ES-I3 (cell line): ENCODE data around the gene CLCNKA.

Experiments
- H3K36me3 ChIP-seq: 2 replicates; pipeline ENCODE4 v1.6.1; 2013; ENCODE audit warnings: mild to moderate bottlenecking, low read length, control low read depth, moderate library complexity; ENCODE audit not compliant: insufficient read depth
- H3K4me1 ChIP-seq: 2 replicates; pipeline ENCODE4 v1.6.1; 2013; ENCODE audit warnings: mild to moderate bottlenecking, control low read depth, low read length; ENCODE audit not compliant: insufficient read depth
- H3K9ac ChIP-seq: 2 replicates; pipeline ENCODE4 v1.6.1; 2013; ENCODE audit warnings: low read depth, mild to moderate bottlenecking, low read length, moderate library complexity
- H3K9me3 ChIP-seq: 2 replicates; pipeline ENCODE4 v1.6.1; 2013; ENCODE audit warnings: mild to moderate bottlenecking, low read length, moderate library complexity; ENCODE audit not compliant: control insufficient read depth, insufficient read depth

CLCNKA gene

DNA sequence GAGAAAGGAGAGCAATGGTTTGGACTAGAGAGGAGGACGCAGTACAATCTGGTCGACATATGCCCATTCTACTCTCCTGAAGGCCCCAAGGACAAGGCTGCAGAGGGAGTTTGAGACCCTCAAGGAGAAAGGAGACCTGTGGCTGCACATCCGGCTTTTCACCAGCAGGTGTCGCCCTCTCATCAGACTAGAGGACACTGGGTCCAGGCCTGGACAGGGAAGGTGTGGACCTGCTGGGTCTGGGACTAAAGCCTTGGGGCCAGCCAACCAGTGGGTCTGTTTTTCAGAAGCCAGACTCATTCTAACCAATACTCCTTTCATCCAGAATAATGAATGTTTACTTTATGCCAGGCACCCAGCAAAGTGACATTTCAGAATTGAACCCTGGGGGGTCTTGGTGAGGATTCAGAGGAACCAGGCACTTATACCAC lies 12.8 kb upstream of the CLCNKA start:
- Histone ChIP-seq H3K4me1 (peaks cover 9% of the 10 kb centered on the region), H3K9ac (no peak overlapping the region), H3K9me3 (no peaks in the 10 kb centered on the region), H3K36me3 (no peaks in the 10 kb centered on the region)

DNA sequence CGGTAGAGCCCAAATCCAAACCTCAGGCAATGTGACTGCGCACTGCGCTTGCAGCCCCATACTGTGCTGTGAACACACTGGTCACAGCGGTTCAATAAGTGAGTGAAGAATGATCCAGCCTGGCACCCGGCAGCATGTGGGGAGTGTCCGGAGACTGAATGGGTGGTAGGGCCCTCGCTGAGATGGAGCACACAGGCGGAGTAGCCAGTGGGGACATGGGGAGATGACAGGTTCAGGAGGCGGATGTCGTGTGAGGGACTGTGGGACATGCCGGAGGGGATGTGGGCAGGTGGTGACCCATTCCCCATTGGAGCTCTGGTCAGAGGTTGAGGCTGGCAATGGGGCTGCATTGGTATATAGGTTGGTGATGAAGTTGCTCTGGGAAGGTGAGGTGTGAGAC lies 12.2 kb upstream of the CLCNKA start:
- no peak overlapping the region for H3K9ac ChIP-seq
- H3K4me1 ChIP-seq = peaks cover 13% of the 10 kb centered on the region

DNA sequence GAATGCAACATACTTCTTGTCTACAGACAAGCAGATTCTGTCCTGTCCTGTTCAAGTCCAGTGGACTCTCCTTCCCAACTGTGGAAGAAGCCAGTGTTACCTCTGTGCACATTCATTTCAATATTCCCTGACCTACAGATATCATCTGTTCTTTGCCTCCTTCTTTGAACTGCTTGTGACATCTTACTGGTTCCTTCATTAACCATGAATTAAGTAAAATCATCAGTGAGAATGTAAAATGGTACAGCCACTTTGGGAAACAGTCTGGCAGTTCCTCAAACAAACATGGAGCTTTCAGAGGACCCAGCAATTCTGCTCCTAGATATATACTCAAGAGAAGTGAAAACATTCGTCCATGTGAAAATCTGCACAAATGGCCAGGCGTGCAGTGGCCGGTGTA lies 11.0 kb upstream of the CLCNKA start:
- peaks cover 13% of the 10 kb centered on the region for H3K4me1 ChIP-seq
- H3K9me3 ChIP-seq = no peaks in the 10 kb centered on the region
- H3K9ac ChIP-seq = no peak overlapping the region
- no peaks in the 10 kb centered on the region for H3K36me3 ChIP-seq

More for the DNA sequence above, 12.2 kb upstream of the CLCNKA start:
- no peaks in the 10 kb centered on the region for H3K9me3 ChIP-seq
- no peaks in the 10 kb centered on the region for H3K36me3 ChIP-seq

DNA sequence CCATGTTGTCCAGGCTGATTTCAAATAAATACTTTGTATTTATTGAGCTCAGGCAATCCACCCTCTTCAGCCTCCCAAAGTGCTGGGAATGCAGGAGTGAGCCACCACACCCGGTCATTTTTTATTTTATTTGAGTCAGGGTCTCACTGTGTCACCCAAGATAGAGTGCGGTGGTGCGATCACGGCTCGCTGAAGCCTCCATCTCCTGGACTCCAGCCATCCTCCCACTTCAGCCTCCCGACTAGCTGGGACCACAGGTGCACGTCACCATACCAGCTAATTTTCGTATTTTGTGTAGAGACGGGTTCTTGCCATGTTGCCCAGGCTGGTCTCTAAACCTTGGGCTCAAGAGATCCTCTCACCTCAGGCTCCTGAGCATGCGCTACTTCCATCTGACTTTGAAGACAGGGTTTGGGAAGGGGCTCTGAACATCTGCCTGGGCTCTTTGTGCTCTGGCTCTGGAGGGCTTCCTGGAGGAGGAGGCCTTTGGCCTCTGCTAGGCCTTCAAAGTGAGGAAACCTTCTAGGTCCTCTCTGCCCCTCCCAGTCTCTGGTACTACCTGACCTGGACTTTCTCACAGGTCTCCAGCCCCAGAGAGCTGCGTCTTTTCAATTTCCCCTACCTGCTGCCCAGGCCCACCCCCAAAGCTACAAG lies 9.8 kb upstream of the CLCNKA start:
- H3K9ac ChIP-seq = peak overlapping the region; percentile 40; the same call in 1 of the 2 replicates
- H3K9me3 ChIP-seq = no peaks in the 10 kb centered on the region
- no peaks in the 10 kb centered on the region for H3K36me3 ChIP-seq
- H3K4me1 ChIP-seq = peaks cover 13% of the 10 kb centered on the region

DNA sequence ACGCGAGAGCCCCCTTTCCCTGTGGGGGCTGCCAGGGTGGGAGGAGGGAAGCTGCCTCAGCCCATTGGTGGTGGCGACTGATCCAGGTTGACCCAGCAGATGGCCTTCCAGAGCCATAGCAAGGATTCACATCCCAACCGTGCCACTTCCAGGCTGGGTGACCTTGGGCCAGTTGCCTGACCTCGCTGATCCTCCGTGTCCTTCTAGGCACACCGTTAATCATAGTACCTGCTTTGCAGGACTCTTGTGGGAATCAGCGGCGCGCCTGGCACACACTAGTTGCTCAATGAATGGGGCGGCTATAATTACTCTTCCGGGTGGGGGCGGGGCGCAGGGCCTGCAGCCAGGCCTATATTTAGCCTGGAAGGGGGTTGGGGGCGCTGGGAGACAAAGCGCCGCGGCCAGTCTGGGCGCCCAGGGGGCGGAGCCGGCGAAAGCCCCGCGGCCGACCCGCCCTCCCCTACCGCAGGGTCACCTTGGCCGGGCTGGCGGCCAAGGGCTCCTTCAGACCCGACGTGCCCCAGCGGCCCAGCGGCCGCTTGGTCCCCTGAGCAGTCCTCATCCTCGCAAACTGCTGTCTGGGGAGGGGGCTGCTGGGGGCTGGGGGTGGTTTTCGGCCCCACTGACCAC lies 9.1 kb upstream of the CLCNKA start:
- Histone ChIP-seq H3K36me3 (no peaks in the 10 kb centered on the region), H3K9me3 (no peaks in the 10 kb centered on the region), H3K4me1 (peaks cover 17% of the 10 kb centered on the region), H3K9ac (peak overlapping the region; percentile 40; the same call in 1 of the 2 replicates)

DNA sequence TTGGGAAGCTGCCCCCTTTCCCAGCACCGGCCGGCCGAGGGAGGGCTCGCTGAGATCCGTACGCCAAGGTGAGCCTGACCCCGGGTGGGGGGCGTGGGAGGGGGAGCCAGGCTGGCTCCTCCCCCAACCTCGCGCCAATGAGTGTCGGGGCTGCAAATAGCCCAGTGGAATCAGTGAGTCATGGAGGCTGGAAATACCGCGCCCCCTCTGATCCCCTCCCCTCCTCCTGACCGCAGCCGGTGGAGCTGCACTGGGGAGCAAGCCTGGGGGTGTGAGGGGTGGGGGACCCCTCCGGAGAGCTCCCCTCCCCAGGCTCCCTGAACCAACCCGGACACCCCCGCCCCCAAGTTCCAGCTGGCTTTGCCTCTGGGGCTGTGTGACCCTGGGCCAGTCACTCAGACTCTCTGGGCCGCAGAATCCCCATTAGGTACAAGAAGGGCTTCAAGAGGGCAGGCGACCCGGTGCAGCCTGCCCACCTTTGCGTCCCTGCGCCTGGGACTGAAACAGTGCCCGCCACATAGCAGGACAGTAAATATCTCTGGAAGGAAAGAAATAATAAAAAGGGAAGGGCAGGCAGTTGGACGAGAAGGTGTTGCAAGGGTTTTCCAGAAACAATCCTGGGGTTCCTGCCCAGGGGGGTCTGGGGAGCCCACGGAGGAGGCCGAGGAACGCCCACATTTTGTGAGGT lies 8.5 kb upstream of the CLCNKA start:
- Histone ChIP-seq H3K4me1 (peaks cover 24% of the 10 kb centered on the region), H3K36me3 (no peaks in the 10 kb centered on the region), H3K9me3 (no peaks in the 10 kb centered on the region), H3K9ac (peak overlapping the region; percentile 40; the same call in 1 of the 2 replicates)

DNA sequence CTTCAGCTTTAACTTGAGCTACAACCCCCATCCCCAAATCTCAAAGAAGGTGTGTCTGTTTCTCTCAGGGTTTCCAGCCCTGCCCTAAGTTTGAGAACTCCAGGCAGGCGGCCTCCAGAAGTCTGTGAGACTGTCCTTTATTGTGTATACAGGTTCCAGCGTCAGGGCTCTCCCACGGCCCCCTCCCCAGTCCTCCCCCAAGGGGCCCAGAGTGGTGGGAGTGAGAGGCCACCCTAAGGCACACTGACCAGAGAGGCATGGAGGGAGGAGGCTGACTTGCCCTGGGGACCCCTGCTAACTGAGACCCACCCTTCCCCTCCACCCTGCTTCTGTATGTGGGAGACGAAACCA lies 8.0 kb upstream of the CLCNKA start:
- Histone ChIP-seq H3K36me3 (no peaks in the 10 kb centered on the region), H3K9ac (no peak overlapping the region), H3K9me3 (no peaks in the 10 kb centered on the region), H3K4me1 (peaks cover 29% of the 10 kb centered on the region)

DNA sequence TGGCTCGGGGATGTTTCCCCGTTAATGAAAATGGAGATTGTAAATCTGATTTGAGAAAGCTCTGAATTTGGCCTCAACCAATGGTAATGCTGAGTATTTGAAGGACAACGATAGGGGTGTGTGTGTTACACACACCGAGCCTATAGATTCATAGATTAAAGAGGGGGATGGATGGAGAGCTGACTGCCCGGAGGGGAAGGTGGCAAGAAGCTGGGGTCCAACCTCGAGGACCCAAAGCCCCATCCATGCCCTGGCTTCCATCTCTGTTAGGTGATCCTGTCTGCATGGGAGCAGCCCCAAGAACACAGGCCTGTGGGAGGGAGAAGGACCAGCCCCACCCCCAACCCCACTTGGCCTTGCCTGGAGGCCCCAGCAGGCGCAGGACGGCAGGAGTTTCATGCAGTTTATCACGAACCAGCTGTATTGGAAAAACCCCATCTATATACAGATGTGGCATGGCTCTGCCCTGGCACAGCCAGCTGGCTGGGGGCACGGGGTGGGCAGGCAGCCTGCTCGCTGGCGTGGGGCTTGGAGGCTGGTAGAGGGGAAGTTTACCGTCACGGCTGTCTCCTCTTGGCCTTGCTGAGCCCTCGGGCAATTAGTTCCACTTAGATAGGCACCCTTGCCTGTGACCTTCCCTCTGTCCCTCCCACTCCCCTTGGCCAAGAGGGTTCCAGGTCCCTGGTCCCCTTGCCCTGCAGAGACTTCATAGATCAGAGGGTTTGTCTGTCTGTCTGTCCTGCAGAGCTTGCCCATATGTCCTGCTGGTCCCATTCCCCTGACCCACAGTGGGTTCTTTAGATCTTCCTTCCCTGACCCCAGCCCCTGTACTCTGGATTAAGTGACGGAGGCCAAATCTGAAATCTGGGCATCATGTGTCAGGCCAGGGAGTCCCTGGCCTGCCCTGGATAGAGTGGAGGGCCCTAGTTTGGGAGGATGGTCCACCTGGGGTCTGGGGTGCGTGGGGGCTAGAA lies 7.0 kb upstream of the CLCNKA start:
- Histone ChIP-seq H3K9ac (no peak overlapping the region), H3K9me3 (no peaks in the 10 kb centered on the region), H3K36me3 (no peaks in the 10 kb centered on the region), H3K4me1 (peaks cover 37% of the 10 kb centered on the region)

DNA sequence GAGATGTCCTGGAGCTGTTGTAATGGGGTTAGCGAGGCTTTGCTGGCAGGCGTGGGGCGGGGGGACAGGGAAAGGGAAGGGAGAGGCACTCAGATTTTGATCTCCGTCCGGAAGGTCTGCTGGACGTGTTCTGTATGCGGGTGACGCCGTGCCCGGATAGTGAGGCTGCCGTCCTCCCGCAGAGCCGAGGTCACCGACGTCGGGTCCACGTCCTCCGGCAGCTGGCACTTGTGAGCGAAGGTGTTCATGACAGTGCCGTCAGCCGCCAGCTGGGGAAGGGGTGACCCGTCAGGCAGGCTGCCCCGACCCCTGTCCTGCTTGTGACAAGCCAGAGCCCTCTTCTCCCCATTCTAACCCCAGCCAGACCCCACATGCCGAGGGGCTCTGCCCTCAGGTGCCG lies 6.3 kb upstream of the CLCNKA start:
- no peaks in the 10 kb centered on the region for H3K9me3 ChIP-seq
- H3K4me1 ChIP-seq = peaks cover 39% of the 10 kb centered on the region
- no peak overlapping the region for H3K9ac ChIP-seq
- H3K36me3 ChIP-seq = no peaks in the 10 kb centered on the region

DNA sequence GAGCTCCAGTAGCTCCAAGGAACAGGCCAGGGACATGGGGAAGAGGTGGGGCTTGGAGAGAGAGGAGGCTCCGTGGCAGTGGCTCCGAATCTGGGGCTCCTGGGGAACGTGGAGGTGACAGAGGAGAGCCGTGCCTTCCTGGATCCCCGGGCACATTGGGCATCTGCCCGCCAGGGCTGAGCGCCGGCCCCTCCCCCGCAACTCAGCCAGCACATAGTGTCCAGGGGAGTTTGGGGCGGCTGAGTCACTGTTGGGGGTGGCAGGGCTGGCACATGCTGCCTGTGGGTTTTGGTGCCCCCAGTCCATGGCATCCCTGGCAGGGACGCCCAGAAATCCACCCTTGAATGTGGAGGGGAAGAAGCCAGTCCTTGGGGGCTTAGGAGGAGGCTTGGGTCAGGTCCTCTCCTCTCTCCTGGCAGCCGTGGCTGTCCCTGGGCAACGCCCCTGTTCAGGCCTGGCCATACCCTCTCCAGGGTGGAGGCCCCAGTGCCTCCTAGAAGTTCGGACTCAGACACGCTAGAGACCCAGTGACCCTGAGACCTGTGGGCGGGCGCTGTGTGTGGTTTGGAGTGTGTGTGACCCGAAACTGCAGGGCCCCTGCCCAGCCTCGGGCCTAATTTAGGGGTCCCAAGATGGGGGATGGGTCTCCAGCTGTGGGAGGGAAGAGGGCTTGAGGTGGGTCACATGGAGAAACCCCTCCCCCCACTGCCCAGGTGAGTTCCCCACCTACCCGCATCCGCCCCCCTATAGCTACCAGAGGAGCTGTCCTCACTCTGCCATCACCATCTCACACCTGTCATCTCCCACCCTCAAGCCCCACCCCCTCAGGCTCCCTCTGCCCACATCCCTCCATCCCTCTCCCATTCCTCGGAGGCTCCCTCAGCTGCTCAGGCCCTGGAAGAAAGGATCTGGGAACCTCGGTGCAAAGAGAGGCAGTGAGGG lies 5.6 kb upstream of the CLCNKA start:
- H3K9me3 ChIP-seq = no peaks in the 10 kb centered on the region
- no peak overlapping the region for H3K9ac ChIP-seq
- no peaks in the 10 kb centered on the region for H3K36me3 ChIP-seq
- peaks cover 39% of the 10 kb centered on the region for H3K4me1 ChIP-seq

DNA sequence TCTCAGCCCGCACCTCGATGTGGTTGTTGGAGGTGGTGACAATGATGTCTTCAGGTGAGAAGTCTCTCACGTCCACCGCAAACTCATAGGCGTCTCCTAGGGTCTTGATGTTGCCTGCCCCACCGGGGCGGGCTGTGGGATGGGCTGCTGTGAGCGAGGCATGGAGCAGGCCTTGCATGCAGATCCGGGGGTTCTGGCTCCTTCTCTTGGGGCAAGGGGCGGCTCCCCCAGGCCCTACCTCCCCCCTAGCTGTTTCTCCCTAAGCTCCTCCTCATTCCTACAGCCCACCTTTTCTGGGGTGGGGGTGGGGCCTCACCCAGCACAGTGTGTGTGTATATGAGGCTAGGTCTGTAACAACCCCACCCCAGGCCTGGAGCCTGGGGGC lies 4.8 kb upstream of the CLCNKA start:
- Histone ChIP-seq H3K9ac (no peak overlapping the region), H3K4me1 (peaks cover 39% of the 10 kb centered on the region), H3K9me3 (no peaks in the 10 kb centered on the region)

DNA sequence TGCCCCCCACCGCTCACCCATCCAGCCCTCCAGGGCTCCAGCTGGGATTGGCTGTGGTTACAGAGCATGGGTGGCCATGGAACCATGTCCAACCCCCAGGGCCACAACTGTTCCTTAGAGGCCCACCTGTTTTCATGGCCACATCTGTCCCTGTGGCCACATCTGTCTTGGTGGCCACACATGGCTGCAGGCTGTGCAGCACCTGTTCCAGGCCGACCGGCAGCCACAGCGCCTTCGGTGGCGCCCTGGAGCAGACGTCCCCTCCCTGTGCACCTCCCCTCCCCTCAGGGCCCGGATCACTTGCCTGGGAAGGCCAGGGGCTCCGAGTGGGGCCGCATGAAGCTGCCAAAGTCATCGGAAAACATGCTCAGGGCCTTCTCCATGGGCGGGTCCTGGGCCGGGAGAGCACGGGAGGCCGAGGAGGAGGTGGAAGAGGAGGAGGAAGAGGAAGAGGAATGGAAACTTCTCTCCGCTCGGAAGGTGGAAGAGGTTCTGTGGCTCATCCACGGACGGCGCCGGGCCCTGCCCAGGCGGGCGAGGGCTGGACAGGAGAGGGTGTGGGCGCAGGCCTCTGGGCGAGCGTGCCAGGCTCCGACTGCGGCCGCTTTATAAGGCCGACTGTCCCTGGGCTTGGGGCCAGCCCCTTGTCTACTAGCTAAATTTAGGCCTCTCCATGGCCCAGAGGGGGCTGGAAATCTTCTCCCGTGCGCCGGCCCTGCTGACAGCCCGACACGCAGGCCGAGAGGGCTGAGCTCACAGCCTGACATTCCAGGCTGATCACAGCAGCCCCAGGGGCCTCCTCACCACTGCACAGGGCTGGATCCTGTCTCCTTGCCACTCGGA lies 4.2 kb upstream of the CLCNKA start, which contains the start of gene HSPB7:
Gene HSPB7 (minus strand): TSS at position 583 of the 843 bp plus-strand sequence. CDS start 80 bp downstream, at position 503.
- H3K9ac ChIP-seq = no peak within 1 kb of the TSS
- no peaks in the 10 kb centered on the region for H3K36me3 ChIP-seq
- no peaks in the 10 kb centered on the region for H3K9me3 ChIP-seq
- peaks cover 39% of the 10 kb centered on the region for H3K4me1 ChIP-seq

More for the DNA sequence above, 4.8 kb upstream of the CLCNKA start:
- H3K36me3 ChIP-seq = no peaks in the 10 kb centered on the region
